ACC112 (cell line): ENCODE results near the gene PLCB3.

Experiments
- H2AFZ ChIP-seq: fragments of 200-600 bp; sonication (generic); one replicate; pipeline ENCODE4 v1.6.0; 2017; ENCODE audit warnings: antibody characterized with exemption, low read length; ENCODE audit not compliant: unreplicated experiment
- H3K27ac ChIP-seq: fragments of 200-600 bp; sonication (generic); 2 replicates; pipeline ENCODE4 v1.5.1; 2014; ENCODE audit warnings: low read depth, mild to moderate bottlenecking, antibody characterized with exemption, low read length, moderate library complexity
- H3K27me3 ChIP-seq: fragments of 200-600 bp; sonication (generic); 2 replicates; pipeline ENCODE4 v1.6.1; 2014; ENCODE audit warnings: mild to moderate bottlenecking, antibody characterized with exemption, low read length, moderate library complexity, mixed read lengths; ENCODE audit not compliant: insufficient read depth
- H3K36me3 ChIP-seq: fragments of 200-600 bp; sonication (generic); 2 replicates; pipeline ENCODE4 v1.6.1; 2016; ENCODE audit warnings: mild to moderate bottlenecking, antibody characterized with exemption, low read length, moderate library complexity, mixed read lengths; ENCODE audit not compliant: insufficient read depth
- H3K4me1 ChIP-seq: fragments of 200-600 bp; sonication (generic); one replicate; pipeline ENCODE4 v1.6.1; 2016; ENCODE audit warnings: low read length, mixed read lengths; ENCODE audit not compliant: insufficient read depth, unreplicated experiment, control insufficient read depth
- H3K4me3 ChIP-seq: fragments of 200-600 bp; sonication (generic); 2 replicates; pipeline ENCODE4 v1.5.1; 2014; ENCODE audit warnings: mild to moderate bottlenecking, low read depth, low read length
- H3K79me2 ChIP-seq: fragments of 200-600 bp; sonication (generic); one replicate; pipeline ENCODE4 v1.6.0; 2016; ENCODE audit warnings: low read length; ENCODE audit not compliant: control insufficient read depth, unreplicated experiment, insufficient read depth

The PLCB3 gene

DNA sequence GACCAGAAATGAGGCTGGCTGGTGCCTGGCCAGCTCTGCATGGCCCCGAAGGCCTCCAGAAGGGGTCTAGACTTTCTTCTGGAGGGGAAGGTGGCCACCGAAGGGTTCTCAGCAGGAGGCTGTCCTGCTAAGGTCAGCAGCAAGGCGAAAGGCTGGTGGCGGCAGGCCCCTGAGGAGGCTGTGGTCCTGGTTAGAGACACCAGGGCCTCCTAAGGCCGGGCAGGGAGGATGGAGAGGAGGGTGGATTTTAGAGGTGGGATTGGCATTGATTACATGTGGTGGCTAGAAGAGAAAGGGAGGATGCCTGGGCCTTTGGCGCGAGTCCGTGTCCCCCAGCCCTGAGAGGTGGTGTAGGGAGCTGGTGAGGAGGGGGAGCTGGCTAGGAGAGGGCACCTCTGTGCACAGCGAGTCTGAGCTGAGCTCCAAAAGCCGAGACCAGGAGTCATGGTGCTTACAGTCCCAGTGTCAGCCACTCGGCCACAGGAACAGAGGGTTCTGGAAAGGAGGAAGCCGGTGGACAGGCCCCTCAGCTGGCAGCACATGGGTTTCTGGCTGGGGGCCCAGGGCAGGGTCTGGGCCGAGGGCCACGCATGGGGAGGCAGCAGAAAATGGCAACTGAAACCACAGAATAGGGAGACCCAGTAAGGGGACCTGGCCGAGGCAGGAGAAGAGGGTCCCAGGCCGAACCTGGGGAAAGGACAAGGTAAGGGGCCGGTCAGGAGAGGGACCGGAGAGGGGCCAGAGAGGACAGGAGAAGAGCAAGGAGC is 42.4 kb upstream of the PLCB3 start:
- no peak overlapping the region for H2AFZ ChIP-seq
- no peaks in the 10 kb centered on the region for H3K79me2 ChIP-seq
- no peaks in the 10 kb centered on the region for H3K36me3 ChIP-seq
- H3K27me3 ChIP-seq = no peaks in the 10 kb centered on the region
- H3K4me3 ChIP-seq = no peak overlapping the region
- no peak overlapping the region for H3K27ac ChIP-seq
- peaks cover 19% of the 10 kb centered on the region for H3K4me1 ChIP-seq

DNA sequence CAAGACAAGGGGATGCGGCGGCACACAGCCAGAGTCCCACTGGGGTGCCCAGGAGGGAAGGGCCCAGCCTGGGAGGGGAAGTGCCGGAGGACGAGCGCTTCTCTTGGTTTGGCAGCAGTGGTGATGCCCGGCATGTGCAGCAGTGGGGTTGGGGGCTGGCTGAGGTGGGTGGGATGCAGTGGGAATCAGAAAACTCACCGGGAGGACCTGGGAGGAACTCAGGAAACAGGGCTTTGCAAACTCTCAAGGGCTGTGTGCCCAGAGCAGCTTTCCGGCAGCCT is 41.8 kb upstream of the PLCB3 start:
- no peaks in the 10 kb centered on the region for H3K27me3 ChIP-seq
- no peak overlapping the region for H3K27ac ChIP-seq
- H3K79me2 ChIP-seq = no peaks in the 10 kb centered on the region
- no peak overlapping the region for H3K4me3 ChIP-seq
- no peaks in the 10 kb centered on the region for H3K36me3 ChIP-seq
- H3K4me1 ChIP-seq = peaks cover 14% of the 10 kb centered on the region
- H2AFZ ChIP-seq = no peak overlapping the region

GRCh38 chr11:64210301-64211020 is 40.9 kb upstream of the PLCB3 start:
- no peak overlapping the region for H3K4me3 ChIP-seq
- H3K36me3 ChIP-seq = no peaks in the 10 kb centered on the region
- H2AFZ ChIP-seq = no peak overlapping the region
- H3K79me2 ChIP-seq = no peaks in the 10 kb centered on the region
- no peaks in the 10 kb centered on the region for H3K27me3 ChIP-seq
- H3K4me1 ChIP-seq = peaks cover 14% of the 10 kb centered on the region
- no peak overlapping the region for H3K27ac ChIP-seq

DNA sequence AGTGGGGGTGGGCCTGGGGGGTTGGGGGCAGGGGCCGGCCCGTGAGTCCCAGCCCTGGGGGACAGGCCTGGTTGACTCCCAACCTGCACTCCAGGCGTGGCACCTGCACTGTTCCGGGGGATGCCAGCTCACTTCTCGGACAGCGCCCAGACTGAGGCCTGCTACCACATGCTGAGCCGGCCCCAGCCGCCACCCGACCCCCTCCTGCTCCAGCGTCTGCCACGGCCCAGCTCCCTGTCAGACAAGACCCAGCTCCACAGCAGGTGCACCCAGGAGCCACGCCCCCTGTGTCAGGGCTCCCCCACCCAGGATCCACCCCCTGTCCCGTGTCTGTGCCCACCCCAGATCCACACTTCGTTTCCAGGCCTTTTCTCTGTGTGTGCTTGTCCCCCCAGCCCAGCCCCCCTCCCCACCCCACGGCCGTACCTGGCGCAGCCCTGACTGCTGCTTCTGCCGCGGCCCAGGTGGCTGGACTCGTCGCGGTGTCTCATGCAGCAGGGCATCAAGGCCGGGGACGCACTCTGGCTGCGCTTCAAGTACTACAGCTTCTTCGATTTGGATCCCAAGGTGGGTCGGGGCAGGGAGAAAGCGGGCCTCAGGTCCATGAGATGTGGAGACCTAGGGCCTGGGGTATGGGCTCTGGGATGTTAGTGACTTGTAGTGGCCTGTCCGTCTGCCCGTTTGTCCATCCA is 40.0 kb upstream of the PLCB3 start:
- Histone ChIP-seq H3K27me3 (no peaks in the 10 kb centered on the region), H3K4me3 (no peak overlapping the region), H3K4me1 (peaks cover 14% of the 10 kb centered on the region), H2AFZ (no peak overlapping the region), H3K36me3 (no peaks in the 10 kb centered on the region), H3K27ac (no peak overlapping the region), H3K79me2 (no peaks in the 10 kb centered on the region)

DNA sequence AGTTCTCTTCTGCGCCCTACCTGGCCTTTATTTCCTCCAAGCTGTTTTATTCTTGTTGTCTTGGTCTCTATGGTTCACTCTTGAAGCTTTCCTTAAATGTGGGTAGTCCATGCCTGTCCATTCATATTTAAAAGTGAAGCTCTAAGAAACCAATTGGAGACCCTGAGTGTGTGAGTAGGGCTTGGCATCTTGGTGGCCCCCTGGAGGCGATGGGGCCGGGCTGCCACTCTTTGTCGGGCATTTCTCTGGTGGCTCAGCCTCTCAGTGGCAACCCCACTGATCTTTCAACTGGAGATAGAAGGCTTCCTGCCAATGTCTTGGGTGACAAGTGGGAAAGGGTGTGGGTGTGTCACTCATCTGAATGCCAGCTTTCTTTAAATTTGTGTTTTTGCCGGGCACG is 34.5 kb upstream of the PLCB3 start:
- Histone ChIP-seq H3K27me3 (no peaks in the 10 kb centered on the region), H2AFZ (no peak overlapping the region), H3K36me3 (no peaks in the 10 kb centered on the region)

GRCh38 chr11:64218628-64219353 is 32.5 kb upstream of the PLCB3 start:
- no peaks in the 10 kb centered on the region for H3K79me2 ChIP-seq
- no peaks in the 10 kb centered on the region for H3K36me3 ChIP-seq
- no peak overlapping the region for H3K27ac ChIP-seq
- H2AFZ ChIP-seq = no peak overlapping the region
- no peak overlapping the region for H3K4me3 ChIP-seq
- peaks cover under 1% of the 10 kb centered on the region for H3K4me1 ChIP-seq
- H3K27me3 ChIP-seq = no peaks in the 10 kb centered on the region

More for the DNA sequence above, 34.5 kb upstream of the PLCB3 start:
- Histone ChIP-seq H3K79me2 (no peaks in the 10 kb centered on the region), H3K4me3 (no peak overlapping the region), H3K27ac (no peak overlapping the region), H3K4me1 (no peaks in the 10 kb centered on the region)

GRCh38 chr11:64219354-64219684 is 32.0 kb upstream of the PLCB3 start:
- Histone ChIP-seq H3K4me1 (peaks cover 4% of the 10 kb centered on the region), H3K79me2 (no peaks in the 10 kb centered on the region), H3K27me3 (no peaks in the 10 kb centered on the region), H3K36me3 (no peaks in the 10 kb centered on the region), H3K27ac (no peak overlapping the region), H3K4me3 (no peak overlapping the region), H2AFZ (no peak overlapping the region)

GRCh38 chr11:64219755-64220154 is 31.6 kb upstream of the PLCB3 start:
- Histone ChIP-seq H2AFZ (no peak overlapping the region), H3K36me3 (no peaks in the 10 kb centered on the region), H3K4me3 (no peak overlapping the region), H3K27ac (no peak overlapping the region), H3K79me2 (no peaks in the 10 kb centered on the region), H3K27me3 (no peaks in the 10 kb centered on the region), H3K4me1 (peaks cover 4% of the 10 kb centered on the region)

DNA sequence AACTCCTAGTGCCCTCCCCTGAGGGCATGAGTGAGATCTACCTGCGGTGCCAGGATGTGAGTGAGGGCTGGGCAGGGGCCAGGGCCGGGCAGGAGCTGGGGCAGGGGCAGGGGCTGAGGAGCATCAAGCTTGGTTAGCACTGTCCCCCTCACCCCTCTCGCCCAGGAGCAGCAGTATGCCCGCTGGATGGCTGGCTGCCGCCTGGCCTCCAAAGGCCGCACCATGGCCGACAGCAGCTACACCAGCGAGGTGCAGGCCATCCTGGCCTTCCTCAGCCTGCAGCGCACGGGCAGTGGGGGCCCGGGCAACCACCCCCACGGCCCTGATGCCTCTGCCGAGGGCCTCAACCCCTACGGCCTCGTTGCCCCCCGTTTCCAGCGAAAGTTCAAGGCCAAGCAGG is 31.1 kb upstream of the PLCB3 start:
- Histone ChIP-seq H3K36me3 (no peaks in the 10 kb centered on the region), H3K27ac (no peak overlapping the region), H3K4me1 (peaks cover 8% of the 10 kb centered on the region), H2AFZ (no peak overlapping the region), H3K79me2 (no peaks in the 10 kb centered on the region), H3K27me3 (no peaks in the 10 kb centered on the region), H3K4me3 (no peak overlapping the region)

GRCh38 chr11:64220798-64221197 is 30.5 kb upstream of the PLCB3 start:
- Histone ChIP-seq H3K4me3 (no peak overlapping the region), H3K79me2 (no peaks in the 10 kb centered on the region), H3K36me3 (no peaks in the 10 kb centered on the region), H2AFZ (no peak overlapping the region), H3K27me3 (no peaks in the 10 kb centered on the region), H3K27ac (no peak overlapping the region), H3K4me1 (peaks cover 12% of the 10 kb centered on the region)
